ENCODE data around the gene ZSWIM1. TPM values are rescaled to one million over a fixed set of nuclear protein-coding genes. Genes with fewer than 3 reads are reported as not detected.
A peak's percentile ranks its signal among the peaks of the same experiment; 100 is the strongest.

The ZSWIM1 gene
- total and polyA plus RNA-seq, 2 of the 13 experiments (the other 11 are each of a cell fraction or from before 2014, with no cell fraction given): 9.5 to 11.7 TPM

DNA sequence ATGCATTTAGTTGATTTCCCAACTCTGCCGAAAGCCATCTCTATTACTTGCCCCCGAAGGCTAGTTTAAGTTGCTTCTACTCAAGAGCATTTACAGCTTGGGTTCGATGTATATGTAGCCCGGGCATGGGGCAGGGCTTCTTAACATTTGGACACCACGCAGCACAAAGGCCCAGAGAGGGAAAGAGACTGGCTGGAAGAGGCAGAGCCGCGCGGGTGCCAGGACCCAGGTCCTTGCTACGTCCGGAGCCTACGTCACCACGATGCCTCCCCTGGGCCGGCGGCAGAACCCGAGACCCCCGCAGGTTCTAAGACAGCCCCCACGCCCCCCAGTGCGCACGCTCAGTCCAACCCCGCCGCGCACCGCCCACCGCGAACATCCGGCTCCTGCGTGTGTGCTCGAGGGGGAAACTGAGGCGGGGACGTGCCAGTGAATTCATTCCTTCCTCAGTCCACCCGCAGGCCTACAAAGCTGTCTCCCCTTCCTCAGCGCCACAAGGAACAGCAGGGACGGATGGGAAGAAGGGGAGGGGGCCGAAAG lies 53.1 kb downstream of the ZSWIM1 start (continued):
- TF ChIP-seq, protein P1, sequence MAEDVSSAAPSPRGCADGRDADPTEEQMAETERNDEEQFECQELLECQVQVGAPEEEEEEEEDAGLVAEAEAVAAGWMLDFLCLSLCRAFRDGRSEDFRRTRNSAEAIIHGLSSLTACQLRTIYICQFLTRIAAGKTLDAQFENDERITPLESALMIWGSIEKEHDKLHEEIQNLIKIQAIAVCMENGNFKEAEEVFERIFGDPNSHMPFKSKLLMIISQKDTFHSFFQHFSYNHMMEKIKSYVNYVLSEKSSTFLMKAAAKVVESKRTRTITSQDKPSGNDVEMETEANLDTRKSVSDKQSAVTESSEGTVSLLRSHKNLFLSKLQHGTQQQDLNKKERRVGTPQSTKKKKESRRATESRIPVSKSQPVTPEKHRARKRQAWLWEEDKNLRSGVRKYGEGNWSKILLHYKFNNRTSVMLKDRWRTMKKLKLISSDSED (CRISPR knock-in tag; IDR thresholded peaks at IDR 0.05): 0 out of 2 replicates have a peak, but pooled peaks have one; percentile 57
- TF ChIP-seq, protein P2, sequence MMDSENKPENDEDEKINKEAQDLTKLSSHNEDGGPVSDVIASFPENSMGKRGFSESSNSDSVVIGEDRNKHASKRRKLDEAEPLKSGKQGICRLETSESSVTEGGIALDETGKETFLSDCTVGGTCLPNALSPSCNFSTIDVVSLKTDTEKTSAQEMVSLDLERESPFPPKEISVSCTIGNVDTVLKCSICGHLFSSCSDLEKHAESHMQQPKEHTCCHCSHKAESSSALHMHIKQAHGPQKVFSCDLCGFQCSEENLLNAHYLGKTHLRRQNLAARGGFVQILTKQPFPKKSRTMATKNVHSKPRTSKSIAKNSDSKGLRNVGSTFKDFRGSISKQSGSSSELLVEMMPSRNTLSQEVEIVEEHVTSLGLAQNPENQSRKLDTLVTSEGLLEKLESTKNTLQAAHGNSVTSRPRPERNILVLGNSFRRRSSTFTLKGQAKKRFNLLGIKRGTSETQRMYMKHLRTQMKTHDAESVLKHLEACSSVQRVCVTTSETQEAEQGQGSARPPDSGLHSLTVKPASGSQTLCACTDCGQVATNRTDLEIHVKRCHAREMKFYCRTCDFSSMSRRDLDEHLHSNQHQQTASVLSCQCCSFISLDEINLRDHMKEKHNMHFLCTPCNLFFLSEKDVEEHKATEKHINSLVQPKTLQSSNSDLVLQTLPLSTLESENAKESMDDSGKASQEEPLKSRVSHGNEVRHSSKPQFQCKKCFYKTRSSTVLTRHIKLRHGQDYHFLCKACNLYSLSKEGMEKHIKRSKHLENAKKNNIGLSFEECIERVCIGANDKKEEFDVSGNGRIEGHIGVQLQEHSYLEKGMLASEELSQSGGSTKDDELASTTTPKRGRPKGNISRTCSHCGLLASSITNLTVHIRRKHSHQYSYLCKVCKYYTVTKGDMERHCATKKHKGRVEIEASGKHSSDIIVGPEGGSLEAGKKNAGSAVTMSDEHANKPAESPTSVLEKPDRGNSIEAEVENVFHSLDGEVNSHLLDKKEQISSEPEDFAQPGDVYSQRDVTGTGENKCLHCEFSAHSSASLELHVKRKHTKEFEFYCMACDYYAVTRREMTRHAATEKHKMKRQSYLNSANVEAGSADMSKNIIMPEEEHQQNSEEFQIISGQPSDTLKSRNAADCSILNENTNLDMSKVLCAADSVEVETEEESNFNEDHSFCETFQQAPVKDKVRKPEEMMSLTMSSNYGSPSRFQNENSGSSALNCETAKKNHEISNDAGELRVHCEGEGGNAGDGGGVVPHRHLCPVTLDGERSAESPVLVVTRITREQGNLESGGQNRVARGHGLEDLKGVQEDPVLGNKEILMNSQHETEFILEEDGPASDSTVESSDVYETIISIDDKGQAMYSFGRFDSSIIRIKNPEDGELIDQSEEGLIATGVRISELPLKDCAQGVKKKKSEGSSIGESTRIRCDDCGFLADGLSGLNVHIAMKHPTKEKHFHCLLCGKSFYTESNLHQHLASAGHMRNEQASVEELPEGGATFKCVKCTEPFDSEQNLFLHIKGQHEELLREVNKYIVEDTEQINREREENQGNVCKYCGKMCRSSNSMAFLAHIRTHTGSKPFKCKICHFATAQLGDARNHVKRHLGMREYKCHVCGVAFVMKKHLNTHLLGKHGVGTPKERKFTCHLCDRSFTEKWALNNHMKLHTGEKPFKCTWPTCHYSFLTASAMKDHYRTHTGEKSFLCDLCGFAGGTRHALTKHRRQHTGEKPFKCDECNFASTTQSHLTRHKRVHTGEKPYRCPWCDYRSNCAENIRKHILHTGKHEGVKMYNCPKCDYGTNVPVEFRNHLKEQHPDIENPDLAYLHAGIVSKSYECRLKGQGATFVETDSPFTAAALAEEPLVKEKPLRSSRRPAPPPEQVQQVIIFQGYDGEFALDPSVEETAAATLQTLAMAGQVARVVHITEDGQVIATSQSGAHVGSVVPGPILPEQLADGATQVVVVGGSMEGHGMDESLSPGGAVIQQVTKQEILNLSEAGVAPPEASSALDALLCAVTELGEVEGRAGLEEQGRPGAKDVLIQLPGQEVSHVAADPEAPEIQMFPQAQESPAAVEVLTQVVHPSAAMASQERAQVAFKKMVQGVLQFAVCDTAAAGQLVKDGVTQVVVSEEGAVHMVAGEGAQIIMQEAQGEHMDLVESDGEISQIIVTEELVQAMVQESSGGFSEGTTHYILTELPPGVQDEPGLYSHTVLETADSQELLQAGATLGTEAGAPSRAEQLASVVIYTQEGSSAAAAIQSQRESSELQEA (CRISPR knock-in tag; IDR thresholded peaks at IDR 0.05; ENCODE audit: not compliant biosample characterization): no peak
- TF ChIP-seq JARID2 (CRISPR knock-in tag; IDR thresholded peaks at IDR 0.05; ENCODE audit: insufficient replicate concordance): no peak
- TF ChIP-seq SKI (IDR thresholded peaks at IDR 0.05; ENCODE audit: partially characterized antibody): no peak
- TF ChIP-seq ZNF225 (CRISPR knock-in tag; IDR thresholded peaks at IDR 0.05): peak; percentile 96
- no peak for TF ChIP-seq ATAD3A (CRISPR knock-in tag; IDR thresholded peaks at IDR 0.05)
- TF ChIP-seq, protein P3, sequence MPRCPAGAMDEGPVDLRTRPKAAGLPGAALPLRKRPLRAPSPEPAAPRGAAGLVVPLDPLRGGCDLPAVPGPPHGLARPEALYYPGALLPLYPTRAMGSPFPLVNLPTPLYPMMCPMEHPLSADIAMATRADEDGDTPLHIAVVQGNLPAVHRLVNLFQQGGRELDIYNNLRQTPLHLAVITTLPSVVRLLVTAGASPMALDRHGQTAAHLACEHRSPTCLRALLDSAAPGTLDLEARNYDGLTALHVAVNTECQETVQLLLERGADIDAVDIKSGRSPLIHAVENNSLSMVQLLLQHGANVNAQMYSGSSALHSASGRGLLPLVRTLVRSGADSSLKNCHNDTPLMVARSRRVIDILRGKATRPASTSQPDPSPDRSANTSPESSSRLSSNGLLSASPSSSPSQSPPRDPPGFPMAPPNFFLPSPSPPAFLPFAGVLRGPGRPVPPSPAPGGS (CRISPR knock-in tag; IDR thresholded peaks at IDR 0.05): no peak
- peak; percentile 25; the same call in 1 of the 2 replicates for TF ChIP-seq ZNF326 (CRISPR knock-in tag; IDR thresholded peaks at IDR 0.05; ENCODE audit: borderline replicate concordance)
- no peak for TF ChIP-seq ZIK1 (CRISPR knock-in tag; IDR thresholded peaks at IDR 0.05; ENCODE audit: borderline replicate concordance, low read depth)
- no peak for TF ChIP-seq KAT7 (CRISPR knock-in tag; IDR thresholded peaks at IDR 0.05; ENCODE audit: borderline replicate concordance)
- TF ChIP-seq ETV6 (CRISPR knock-in tag; conservative IDR thresholded peaks at IDR 0.05): no peak
- no peak for TF ChIP-seq RAD21 (CRISPR knock-in tag; IDR thresholded peaks at IDR 0.05)
- TF ChIP-seq, protein P4, sequence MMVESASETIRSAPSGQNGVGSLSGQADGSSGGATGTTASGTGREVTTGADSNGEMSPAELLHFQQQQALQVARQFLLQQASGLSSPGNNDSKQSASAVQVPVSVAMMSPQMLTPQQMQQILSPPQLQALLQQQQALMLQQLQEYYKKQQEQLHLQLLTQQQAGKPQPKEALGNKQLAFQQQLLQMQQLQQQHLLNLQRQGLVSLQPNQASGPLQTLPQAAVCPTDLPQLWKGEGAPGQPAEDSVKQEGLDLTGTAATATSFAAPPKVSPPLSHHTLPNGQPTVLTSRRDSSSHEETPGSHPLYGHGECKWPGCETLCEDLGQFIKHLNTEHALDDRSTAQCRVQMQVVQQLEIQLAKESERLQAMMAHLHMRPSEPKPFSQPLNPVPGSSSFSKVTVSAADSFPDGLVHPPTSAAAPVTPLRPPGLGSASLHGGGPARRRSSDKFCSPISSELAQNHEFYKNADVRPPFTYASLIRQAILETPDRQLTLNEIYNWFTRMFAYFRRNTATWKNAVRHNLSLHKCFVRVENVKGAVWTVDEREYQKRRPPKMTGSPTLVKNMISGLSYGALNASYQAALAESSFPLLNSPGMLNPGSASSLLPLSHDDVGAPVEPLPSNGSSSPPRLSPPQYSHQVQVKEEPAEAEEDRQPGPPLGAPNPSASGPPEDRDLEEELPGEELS (CRISPR knock-in tag; IDR thresholded peaks at IDR 0.05): no peak
- TF ChIP-seq CENPT (CRISPR knock-in tag; IDR thresholded peaks at IDR 0.05; ENCODE audit: low read depth): no peak; the same call in 1 of the 2 replicates
- TF ChIP-seq ESRRA (CRISPR knock-in tag; IDR thresholded peaks at IDR 0.05; ENCODE audit: low read depth): peak; percentile 83
- TF ChIP-seq ZFYVE20 (CRISPR knock-in tag; IDR thresholded peaks at IDR 0.05; ENCODE audit: borderline replicate concordance, low read depth): no peak
- TF ChIP-seq BHLHE40 (IDR thresholded peaks at IDR 0.05; ENCODE audit: low read length): no peak
